Measurements from ENCODE around the gene WNT3A.
"Not testable (repeated sequence)": the region's sequence is repeated elsewhere in the genome, so short reads cannot be mapped to it uniquely, and the experiment has no call there.

WNT3A gene

GRCh38 chr1:228012555-228012954 is 5.8 kb downstream of the WNT3A start:
- no peak for DNase-seq

- DNase-seq: no peak
Measured at GRCh38 chr1:228013131-228013934, 6.5 kb downstream of the WNT3A start.

GRCh38 chr1:228013935-228014930 is 7.4 kb downstream of the WNT3A start:
- DNase-seq: no peak

- DNase-seq: no peak
Measured at GRCh38 chr1:228015276-228016180, 8.7 kb downstream of the WNT3A start.

GRCh38 chr1:228016181-228016510 is 9.3 kb downstream of the WNT3A start:
- DNase-seq: no peak

GRCh38 chr1:228016653-228017355 is 10.0 kb downstream of the WNT3A start:
- DNase-seq: no peak

GRCh38 chr1:228017356-228018124 is 10.7 kb downstream of the WNT3A start:
- no peak for DNase-seq

- DNase-seq: no peak
Measured at GRCh38 chr1:228018125-228018398, 11.3 kb downstream of the WNT3A start.

- DNase-seq: no peak
Measured at GRCh38 chr1:228018961-228019721, 12.3 kb downstream of the WNT3A start.

- not testable (repeated sequence) for DNase-seq
Measured at GRCh38 chr1:228019722-228020083, 12.9 kb downstream of the WNT3A start.

- DNase-seq: no peak
Measured at GRCh38 chr1:228020686-228021354, 14.0 kb downstream of the WNT3A start.

- no peak for DNase-seq
Measured at GRCh38 chr1:228021355-228022030, 14.7 kb downstream of the WNT3A start.

GRCh38 chr1:228022571-228023293 is 15.9 kb downstream of the WNT3A start:
- no peak for DNase-seq

- DNase-seq: no peak
Measured at GRCh38 chr1:228023294-228023639, 16.5 kb downstream of the WNT3A start.

- DNase-seq: no peak
Measured at GRCh38 chr1:228029281-228029680, 22.5 kb downstream of the WNT3A start.

- no peak for DNase-seq
Measured at GRCh38 chr1:228030451-228031201, 23.8 kb downstream of the WNT3A start.

GRCh38 chr1:228031276-228031995 is 24.6 kb downstream of the WNT3A start:
- DNase-seq: no peak

- no peak for DNase-seq
Measured at GRCh38 chr1:228032041-228032440, 25.2 kb downstream of the WNT3A start.

Measured in NCI-H1436 treated with DMSO at 0.1 percent for 48 hours (cell line).